Adrenal gland (tissue), 5 donors: ENCODE results near the gene SH3PXD2B.

Experiments used
- CTCF ChIP-seq, 6 experiments: fragments of 450-650 bp in 4 of 6; fragments of 200-600 bp in 2 of 6; sonication (generic) in 1 of 6; IDR thresholded peaks; 1 replicate in 5 of 6; 2 replicates in 1 of 6; pipeline versions ENCODE4 v1.5.1 to v1.8.0; 2016 to 2021; ENCODE audit warnings: antibody characterized with exemption in 6 of 6, mild to moderate bottlenecking in 2 of 6, moderate library complexity in 1 of 6
- POLR2A ChIP-seq, 2 donors: fragments of 450-650 bp; IDR thresholded peaks; one replicate each; pipeline ENCODE4 v1.6.1; 2017; ENCODE audit warnings: antibody characterized with exemption in 2 of 2, mild to moderate bottlenecking in 2 of 2, moderate library complexity in 1 of 2
- donor health status: DM: no; HTN: no; CAD: no.

- TF ChIP-seq CTCF (IDR thresholded peaks at IDR 0.05) (no peak), POLR2A (IDR thresholded peaks at IDR 0.05) (no peak)
Observed at GRCh38 chr5:172407241-172407691, 47.1 kb downstream of the SH3PXD2B start.
